HG02938 (cell line): ENCODE measurements around the gene PRKAG1.

Experiments used
- ATAC-seq: cut with Tn5 transposase; IDR thresholded peaks from one replicate; pipeline ENCODE4 v1.9.1; 2021; ENCODE audit warnings: mild to moderate bottlenecking, moderate library complexity; ENCODE audit not compliant: unreplicated experiment

The PRKAG1 gene

DNA sequence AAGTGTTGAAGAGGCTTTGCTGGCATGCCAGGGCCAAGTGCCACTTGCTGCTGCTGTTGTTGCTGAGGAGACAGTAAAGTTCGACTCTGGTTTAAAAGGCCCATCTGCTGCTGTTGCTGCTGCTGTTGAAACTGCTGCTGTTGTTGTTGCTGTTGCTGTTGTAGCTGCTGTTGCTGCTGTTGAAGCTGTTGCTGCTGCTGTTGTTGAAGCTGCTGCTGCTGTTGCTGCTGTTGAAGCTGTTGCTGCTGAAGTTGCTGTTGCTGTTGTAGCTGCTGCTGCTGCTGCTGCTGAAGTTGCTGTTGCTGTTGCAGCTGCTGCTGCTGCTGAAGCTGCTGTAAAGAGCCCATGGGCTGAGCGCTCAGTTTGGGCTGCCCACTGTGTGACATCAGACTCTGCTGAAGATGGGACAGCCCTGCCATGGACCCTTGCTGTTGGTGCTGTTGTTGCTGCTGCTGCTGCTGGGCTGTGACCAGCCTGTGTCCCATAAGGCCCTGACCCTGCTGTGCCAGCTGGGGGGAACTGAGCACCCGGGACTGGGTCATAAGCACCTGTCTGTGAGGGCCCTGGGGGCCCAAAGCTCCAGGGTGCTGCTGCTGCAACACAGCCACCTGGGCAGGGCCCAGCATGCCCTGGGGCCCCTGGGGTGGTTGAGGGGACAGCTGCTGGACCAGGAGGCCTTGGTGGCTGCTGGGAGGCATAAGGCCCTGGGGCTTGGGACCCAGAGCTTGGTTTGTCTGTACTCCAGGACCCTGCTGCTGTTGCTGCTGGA is 14.3 kb upstream of the PRKAG1 start:
- no peak for ATAC-seq

DNA sequence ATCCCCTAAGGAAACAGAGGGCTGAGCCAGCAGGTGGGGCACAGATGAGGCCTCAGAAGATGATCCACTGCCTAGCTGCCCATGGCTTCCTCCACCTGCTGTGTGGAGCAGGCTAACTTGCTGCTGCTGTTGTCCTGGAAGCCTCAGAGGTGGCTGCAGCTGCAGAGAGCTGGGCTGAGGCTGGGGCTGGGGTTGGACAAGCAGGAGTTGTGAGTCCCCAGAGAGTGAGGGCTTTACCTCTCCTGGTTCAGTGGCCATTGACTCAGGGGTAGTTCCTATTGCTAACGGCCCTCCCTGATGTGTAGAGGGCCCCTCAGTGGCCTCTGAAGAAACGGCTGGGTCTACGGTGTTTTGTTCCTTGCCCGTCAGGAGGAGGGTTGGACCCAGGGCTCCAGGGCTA is 13.7 kb upstream of the PRKAG1 start:
- no peak for ATAC-seq

DNA sequence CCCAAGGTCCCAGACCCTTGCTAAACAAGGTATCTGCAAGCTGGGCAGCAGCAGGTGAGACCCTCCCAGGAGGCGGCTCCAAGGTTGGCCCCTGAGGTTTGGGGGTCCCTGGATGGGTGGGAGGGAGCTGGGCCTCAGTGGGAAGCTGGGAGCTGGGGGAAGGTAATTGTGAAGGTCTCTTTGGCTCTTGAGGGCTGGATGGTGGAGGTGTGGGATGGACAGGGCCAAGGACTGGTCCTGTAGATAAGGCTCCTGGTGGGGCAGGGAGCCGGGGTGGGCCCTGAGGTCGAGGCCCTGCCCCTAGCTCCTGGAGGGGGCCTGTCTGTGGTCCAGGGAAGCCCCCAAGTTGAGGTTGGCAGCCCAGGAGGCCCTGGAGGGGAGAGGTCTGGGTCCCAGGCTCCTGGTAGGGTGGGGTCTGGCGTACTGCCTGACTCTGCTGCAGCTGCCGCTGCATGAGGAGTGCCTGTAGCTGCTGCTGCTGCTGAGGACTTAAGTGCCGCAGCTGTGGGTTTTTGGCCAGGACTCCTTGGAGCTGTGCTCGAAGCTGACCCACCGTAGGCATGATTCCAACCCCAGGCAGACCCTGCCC is 13.1 kb upstream of the PRKAG1 start:
- no peak for ATAC-seq

DNA sequence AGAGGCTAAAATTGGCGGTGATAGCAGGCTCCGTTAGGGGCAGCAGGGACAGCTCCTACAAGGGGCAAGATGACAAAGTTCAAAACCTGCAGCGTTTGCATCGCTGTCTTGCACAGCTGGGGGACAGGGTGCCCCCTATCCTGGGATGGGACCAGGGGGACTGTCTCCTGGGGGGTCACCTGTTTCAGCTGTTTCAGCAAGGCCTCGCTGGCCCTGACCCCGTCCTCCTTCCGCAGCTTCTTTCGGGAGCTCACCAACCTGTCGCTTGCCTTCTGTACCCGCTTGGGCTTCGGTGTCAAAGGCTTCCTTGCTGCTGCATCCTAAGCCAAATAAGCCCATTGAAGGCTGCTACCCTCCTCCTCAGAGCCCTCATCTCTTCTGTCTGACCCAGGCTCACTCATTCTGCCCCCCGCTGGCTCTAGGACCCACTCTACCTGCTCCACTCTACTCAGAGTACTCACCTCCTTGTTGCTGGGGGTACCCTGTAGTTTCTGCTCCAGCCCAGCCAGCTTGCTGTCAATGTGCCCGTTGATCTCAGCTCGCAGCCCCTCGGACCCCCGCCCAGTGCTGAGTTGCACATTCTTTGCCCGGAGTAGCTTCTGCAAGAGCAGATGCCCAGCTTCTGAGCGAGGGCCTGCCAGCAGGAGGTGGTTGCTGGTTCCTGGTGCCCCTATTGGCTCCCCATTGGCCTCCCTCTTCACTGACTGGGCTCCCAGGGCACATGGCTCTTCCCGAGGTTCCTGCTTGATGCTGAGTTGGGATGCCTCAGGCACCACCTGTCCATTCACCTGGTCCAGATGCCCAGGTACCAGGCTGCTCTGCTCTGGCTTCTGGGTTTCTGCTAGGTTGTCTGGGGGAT is 12.4 kb upstream of the PRKAG1 start:
- no peak for ATAC-seq

DNA sequence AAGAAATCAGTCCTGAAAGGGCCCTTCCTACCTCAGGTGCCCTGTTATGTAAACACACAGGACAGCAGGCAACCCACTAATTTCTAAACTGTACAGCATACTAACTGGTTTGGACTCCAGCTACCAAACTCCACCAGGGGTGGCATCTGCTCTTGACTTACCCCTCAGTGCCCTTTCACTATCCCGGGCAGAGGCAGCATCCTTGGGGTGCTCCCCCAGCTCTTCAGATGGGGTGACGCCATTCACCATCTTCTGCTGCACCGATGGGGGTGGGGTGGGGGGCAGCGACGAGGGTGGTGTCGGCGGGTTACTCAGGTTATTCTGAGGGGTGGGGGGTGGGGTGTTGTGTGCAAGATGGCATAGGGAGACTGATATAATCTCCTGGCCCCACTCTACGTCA is 11.5 kb upstream of the PRKAG1 start:
- no peak for ATAC-seq

DNA sequence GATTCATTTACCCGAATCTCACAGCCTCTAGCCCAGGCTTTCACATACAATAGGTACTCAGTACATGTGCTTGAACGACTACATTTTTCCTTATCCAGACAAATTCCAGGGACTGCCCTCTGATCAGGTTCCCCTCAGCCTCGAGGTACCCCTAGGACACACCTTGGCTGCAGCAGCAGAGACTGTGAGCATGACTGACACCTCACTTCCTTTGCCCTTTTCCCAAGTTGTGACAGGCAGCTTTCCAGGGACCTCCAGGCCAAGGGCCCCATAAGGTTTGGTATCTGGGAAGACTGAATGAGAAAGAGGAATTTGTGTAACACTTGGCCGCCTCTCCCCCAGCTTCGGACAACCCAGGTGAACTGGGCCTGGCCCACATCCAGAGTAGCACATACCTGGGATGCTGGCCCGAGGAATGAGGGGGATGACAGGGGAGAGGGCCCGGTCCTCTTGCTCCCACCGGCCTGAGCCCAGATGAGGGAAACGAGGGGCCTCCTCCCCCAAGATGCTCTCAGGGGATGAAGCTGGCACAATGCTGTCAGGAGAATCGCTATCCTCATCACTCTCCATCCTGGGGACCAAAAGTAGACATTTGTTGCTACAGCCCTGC is 10.2 kb upstream of the PRKAG1 start:
- ATAC-seq: no peak

DNA sequence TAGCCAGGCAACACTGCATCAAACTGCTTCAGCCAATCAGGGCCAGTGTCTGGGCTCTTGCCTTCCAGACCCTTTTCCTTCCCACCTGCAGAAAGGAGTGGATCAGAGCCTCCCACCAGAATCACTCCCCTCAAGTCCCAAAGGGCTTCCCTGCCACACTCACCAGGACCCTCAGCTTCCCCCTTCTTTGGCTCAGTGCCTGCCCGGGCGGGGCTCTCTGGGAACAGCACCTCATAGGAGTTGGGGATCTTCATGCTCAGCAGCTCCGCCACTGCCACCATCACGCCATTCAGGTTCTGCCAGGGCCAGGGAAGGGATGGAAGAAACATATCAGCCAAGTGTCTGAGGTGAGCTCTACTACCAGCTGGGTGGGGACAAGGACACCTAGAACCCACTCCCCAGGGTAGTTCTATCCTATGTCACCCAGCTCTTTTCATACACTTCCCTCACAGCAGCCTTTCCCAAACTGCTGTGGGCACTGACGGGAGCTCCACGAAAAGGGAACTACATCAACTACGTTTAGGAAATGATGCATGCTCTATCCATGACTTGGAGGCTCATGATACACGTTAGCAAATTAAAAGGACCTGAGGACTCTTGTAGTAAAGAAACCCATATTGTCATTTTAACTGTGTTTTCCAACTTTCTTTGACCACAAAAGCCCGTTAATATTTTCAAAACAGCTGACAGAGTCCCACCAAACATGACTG is 9.4 kb upstream of the PRKAG1 start:
- ATAC-seq: no peak

DNA sequence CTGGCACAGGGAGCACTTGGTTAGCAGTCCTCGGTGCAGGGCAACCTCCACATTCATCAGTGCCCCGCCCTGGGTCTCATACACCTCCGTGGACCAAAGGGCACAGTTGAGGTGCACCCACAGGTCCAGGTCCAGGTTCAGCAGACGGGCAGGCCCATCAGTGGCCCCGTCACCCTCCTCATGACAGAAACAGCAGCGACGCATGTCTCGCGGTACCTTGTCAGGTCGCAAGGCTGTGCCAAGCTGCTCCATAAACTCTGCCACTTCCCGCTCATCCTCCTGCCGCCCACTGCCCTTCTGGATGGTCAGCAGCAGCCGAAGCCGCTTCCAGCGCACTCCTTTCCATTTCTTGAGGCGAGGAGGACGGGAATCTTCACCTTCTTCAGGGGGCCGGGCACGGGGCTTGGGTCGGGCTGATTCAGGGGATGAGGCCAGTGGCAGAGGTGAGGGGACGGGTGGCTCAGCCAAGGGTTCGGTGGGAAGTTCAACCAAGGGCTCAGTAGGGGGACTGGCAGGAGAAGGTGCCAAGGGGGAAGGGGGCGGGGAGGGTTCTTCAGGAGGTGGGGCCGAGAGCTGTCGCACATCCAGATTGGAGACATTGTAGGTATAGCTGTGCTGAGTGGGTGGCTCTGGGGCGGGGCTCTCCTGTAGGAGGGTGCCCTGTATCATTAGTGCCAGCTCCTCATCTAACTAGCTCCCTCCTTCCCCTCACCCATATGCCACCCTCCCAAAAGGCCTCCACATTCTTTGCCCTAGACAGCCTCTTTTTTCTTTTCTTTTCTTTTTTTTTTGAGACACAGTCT is 8.3 kb upstream of the PRKAG1 start:
- no peak for ATAC-seq

DNA sequence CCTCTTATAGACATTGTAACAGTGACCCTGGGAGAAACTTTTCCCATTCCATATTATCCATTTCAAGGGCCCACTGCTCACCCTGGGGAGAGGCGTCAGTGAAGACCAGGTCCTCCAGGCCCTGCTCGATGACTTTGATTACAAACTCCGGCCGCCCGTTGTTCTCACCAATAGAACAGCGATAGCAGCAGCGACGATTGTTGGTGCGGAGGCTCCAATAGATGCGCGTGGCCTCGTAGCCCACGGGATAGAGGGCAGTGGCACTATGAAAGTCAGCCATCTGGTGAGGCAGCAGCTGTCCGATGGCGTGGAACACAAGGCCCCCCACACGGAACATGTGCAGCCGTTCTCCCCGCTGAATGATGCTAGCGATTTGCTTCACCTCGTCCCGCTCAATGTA is 7.5 kb upstream of the PRKAG1 start:
- ATAC-seq: no peak

DNA sequence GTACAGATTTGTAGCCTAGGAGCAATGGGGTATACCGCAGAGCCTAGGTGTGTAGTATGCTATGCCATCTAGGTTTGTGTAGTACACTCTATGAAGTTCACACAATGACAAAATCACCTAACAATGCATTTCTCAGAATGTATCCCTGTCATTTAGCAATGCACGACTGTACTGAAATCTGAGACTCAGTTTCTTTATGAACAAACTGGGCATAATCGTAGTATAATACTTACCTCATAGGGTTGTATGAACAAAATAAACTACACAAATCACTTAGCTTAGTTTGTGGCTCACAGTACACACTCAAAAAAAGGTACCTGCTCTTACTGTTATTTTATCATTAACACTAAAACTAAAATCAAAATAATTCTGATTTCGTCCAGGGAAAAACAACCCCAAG is 6.9 kb upstream of the PRKAG1 start:
- ATAC-seq: no peak

DNA sequence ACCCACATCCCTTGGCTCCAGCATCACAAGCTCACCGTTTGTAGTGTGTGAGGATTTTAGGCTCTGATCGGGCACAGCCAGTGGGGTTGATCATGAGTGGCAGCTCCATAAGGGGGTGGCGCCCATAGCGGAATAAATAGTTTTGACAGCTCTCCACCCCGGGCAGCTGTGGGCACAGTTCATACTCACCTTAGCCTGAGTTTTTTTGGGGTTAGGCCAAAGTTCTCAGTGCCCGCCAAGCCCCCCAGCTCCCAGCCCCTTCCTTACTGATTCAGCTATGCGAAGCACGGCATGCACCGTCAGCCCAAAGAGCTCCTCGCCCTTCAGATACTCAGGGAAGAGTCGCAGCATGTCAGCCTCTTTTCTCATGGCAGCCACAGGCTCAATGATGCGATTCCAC is 6.0 kb upstream of the PRKAG1 start:
- ATAC-seq: no peak

DNA sequence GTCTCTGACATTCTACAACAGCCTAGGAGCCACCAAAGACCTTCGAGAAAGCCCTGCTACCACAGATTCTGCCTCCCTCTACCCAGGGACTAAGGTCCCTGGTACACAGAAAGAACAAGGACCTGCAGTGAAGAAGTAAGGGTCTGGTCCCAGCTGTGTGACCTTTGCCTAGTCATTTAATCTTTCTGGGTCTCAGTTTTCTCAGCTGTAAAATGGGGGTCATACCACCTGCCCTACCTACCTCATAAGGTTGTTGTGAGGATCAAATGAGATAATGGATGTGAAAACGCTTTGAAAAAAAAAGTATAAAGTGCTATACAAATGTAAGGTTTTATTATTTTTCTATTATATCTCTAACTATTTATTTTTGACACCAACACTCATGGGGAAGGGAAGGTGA is 5.2 kb upstream of the PRKAG1 start:
- ATAC-seq: no peak

DNA sequence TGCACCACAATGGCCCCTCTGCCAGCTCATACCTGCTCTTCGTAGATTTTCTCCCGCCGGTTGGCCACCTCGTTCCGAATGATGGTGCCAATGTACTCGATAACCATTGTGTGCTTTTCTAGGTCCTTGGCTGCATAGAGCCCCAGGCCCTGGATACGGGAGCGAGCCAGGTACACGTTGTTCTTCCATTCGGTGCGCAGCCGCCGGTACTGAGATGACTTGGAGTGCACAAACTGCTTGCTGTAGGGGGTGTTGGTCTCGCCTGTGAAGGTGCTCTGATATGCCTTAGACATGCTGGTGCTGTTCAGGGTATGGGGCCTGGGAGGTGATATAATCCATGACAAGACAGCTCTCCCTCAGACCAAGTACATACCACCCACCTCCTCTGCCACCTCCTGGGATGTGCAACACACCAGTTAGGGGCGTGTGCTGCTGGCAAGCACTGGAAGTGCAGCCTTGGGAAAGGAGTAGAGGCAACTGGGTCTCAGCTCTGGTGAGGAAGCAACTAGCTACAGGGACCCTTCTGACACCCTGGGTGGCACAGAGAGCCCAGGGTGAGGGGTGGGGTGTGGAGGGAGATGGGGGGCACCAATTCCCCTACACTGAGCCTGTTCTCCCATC is 4.1 kb upstream of the PRKAG1 start:
- no peak for ATAC-seq

DNA sequence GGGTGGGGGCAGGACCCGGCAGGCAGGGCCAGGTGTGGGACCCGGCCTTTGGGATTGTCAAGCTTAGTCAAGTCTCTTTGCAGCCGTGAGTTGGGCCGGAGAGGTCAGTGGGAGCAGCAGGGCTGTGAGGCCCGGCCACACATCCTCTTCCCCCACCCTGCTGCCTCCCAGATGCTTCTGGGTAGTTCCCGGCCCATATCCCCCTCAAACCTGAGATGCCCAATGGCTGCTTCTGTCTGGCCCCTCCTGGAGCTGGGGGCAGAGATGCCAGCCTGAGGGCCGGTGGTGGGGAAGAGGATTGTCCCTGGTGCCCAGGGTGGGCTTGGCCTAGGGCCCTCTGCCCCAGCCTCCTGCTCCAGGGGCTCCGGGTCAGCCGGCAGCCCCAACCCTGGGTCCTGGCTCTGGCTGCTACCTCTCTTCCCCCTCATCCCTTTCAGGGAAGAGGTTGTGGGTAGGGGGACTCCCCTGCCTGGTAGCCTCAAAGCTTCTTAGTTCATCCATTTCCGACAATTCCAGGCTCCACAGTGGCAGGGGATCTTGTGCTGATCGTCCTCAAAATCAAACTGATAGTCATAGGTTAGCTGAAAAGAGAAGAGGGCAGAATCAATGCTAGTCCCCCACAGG is 2.8 kb upstream of the PRKAG1 start:
- no peak for ATAC-seq

DNA sequence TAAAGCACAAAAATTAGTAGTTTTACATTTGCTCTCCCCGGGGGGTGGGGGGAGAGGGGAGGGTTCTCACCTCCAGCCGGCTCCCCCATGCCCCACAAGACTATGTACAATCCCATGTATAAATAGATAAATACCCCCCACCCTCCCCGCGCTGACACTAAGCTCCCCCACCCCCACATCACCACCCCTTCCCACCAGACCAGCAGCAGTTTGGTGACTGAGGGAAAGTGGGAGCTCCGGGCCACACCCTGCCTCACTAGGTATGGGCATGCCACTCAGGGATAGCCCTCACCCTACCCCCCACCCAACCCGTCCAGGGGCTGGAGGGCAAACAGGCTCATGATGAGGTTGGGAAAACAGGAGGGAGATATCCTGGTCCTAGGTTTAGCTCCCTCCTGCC is 1.9 kb upstream of the PRKAG1 start:
- no peak for ATAC-seq

DNA sequence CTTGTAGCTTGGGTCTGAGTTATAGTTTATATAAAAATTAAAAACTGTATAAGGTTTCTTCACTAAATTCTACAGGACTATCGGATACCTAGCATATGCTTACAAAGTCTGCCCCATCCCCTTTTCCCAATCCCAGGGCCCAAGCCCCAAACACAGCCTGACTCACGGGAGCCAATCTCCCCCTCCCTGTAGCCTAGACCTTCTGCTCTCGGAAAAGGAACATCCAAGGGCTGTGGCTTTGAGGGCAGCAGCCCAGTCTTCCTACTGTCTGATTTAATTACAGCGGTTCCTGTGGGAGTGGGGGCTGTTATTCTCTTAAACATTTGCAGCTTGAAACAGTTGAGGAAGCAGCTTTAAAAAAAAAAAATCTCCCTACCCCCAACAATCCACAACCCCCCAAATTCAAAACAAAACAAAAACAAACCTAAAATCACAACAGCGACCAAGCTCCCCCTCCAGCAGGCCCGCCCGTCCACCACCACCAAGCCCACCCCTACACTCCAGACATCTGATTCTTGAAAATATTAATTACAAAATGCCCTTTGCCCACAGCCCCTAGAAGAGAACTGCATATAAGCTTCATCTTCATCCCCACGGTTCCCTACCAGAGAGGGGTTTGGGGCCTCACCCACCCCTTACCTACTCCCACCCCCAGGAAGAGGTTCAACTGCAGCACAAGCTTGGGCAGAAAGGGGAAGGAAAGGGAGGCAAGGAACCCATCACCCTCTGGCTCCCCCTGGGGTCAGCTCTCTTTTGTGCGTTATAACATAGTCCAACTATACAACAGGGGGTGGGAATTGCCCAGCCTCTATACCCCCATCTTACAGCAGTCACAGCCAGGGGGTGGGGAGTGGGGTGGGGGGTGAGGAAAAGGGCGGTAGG is 1.1 kb upstream of the PRKAG1 start:
- ATAC-seq: no peak

DNA sequence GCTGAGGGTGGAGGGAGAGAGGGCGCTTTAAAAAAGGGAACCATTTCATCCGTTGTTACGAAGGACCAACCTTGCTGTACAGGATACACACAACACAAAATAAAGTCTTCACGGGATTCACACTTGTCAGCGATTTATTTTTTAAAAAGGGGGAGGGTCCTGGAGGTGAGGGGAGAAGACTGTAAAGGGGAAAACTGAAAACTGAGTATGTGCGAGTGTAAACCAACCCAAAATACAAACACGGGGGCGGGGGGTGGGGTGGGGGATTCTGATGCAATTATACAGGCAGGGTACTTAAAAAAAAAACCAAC is 499 bp upstream of the PRKAG1 start:
- peak; percentile 23 for ATAC-seq

DNA sequence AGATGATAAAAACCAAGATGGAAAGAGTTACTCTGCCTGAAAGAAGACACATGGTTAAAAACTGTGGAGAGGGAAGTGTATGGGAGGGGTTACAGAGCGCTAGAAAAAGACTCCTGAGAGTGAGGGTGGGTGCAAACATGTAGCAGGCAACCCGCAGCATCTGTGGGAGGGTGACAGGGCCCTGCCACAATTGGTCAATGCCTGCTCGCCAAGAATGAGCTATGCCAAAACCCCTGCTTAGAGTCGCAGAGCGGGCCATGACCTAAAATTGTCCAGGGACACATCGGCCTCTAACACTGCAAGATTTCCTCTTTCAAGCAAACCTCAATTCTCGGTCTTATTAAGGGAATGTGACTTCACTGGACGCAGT is 700 bp downstream of the PRKAG1 start:
- peak; percentile 6 for ATAC-seq

DNA sequence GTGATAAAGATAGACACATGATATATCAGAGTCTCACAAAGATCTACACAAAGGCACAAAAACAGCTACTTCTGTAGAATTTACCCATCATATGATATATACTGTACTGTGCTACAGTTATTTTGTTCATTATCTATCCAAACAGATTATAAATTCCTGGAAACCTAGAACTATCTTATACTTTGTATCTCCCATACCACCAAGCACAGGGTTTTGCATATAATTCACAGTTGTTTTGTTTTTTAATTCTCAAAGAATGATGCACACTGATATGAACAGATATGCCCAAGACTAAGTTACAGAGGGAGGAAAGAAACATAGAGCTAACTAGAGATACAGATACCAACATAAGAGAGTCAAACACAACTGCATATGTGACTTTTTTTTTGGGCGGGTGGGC is 3.4 kb downstream of the PRKAG1 start:
- no peak for ATAC-seq
